HG03460 (cell line): Measurements from ENCODE around the gene ZNF532.

ENCODE experiments used
- ATAC-seq: cut with Tn5 transposase; IDR thresholded peaks from one replicate; pipeline ENCODE4 v1.9.1; 2021; ENCODE audit not compliant: unreplicated experiment

Gene ZNF532

DNA sequence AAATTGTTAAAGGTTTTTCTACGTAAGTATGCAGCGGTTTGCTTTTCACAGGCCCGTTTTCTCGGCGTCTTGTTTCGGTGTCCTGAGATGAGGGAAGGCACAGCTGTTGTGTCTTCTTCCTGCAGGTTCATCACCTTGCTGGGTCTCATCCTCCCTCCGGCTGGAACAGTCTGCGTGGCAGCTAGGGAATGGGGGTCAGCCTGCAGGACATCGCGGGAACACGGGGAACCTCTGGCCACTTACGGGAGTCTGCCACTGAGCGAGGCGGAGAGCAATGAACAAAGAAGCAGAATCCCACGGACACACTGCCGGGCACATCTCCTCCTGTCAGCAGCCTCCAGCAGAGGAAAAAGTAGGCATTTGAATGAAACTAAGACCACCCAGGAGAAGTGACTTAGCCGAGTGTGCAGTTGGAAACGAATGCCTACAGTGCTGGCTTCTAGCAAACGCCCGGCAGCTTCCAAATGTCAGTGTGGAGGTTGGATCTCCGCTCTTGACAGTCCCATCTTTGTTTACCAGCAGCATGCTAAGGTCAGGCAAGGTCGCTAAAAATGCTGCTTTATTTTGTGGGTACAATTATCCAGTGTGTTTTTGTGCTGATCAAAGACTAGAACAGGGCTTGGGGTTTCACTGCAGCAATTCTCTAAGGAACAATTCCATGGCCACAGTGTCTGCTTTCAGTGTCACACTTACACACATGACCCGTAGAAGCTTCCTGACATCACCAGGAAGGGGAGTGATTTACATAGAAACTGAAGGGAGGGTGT, 165.2 kb downstream of the ZNF532 start:
- no peak for ATAC-seq

DNA sequence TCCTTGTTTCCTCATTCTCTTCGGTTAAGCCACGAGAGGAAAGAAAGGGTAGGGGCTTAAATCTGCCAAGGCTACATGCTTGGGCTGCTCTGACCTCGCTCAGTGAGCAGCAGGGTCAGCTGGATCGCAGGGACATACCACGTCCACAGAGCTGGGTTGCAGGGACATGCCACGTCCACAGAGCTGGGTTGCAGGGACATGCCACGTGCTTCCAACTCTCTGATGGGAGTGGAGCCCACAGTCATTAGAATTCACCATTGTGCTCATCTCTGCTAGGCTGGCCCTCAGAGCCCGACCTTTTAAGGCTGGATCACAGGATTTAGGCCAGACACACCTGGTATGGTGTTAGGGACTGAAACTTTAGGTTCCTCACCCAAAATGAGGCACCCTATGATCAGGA, 167.6 kb downstream of the ZNF532 start:
- no peak for ATAC-seq

DNA sequence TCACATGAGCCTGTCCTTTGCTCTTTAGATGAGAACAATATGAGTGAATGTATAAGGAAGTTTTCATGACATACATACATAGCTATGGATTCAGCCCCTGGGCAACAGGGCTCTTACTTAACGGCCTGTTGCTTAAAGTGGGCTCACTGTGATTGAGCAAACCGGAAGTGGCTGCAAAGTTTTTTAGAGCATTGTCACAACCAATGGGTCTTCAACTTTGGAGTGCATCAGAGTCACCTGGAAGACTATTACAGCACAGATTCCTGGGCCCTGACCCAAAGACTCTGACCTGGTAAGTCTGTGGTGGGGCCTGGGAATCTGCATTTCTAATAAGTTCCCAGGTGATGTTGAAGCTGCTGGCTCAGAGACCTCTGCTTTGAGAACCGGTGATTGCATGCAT, 168.7 kb downstream of the ZNF532 start:
- no peak for ATAC-seq

DNA sequence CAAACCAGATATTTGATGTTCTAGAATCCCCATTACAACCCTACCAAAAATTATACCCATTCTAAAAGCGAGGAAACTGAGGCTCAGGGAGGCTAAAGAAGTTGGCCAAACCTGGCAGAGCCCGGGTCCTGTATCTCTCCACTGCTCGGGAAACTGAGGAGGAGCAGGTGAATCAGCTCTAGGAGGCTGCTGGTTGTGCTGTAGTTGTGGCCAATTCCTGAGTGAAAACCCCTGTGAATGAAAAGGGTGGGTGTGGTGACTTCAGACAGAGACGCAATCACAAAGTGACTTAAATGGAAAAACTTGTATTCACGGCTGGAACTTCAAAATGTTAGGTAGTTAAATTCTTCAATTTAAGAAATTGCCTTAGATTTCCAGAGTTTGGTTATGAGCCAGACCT, 169.3 kb downstream of the ZNF532 start:
- no peak for ATAC-seq

DNA sequence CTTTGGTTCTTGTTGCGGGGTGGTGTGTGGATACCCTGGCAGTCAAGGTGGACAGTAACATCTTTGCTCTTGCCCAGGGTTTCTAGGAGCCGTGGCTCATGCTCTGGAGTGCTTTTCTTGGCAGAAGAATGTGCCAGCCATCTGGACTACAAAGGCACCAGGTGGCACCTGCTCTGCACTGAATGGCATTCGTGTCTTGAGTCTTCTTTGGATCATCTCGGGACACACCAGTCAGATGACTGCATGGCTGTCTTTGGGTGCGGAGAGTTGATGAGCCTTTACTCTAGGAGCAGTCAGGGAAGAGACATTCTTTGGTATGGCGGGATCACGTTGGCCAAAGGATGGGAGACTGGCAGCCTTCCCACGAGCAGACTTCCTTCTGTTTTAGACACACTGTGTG, 170.9 kb downstream of the ZNF532 start:
- no peak for ATAC-seq
